ENCODE data around the gene HBM.
"Not testable (repeated sequence)": the region's sequence is repeated elsewhere in the genome, so short reads cannot be mapped to it uniquely, and the experiment has no call there.

The HBM gene

DNA sequence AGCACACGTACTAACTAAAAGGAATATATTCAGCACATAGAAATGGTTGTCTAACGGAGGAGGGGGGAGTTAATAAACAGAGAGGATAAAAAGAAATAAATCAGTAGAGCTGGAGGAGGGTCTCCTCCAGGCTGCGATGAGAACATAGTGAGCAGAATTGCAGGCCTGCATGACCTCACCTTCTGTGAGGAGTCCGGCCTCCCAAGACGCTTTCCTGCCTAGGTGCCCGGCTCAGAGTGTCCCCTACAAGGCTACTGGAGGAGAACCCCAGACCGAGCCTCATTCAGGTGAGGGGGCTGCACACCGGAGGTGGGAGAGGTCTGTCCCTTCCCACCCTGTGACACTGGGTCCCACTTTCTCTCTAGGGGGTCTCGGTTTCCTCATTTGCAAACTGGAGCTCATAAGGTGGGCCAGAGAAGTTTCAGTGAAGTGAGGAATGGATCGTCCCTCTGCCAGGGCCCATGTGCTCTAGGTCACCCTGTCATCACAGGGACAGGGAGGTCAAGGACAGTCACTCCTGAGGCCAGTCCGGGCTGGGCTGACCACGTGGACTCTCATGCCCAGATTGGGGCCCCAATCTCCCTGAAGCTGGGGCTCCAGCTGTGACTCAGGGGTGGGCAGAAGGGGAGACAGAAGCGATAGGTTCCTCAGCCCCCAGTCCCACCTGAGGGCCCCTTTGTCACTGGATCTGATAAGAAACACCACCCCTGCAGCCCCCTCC, 3.3 kb upstream of the HBM start:
- no peak overlapping the region for H3K4me2 ChIP-seq (ENCODE audit: insufficient read depth, low read length)
- TF ChIP-seq, protein P1, sequence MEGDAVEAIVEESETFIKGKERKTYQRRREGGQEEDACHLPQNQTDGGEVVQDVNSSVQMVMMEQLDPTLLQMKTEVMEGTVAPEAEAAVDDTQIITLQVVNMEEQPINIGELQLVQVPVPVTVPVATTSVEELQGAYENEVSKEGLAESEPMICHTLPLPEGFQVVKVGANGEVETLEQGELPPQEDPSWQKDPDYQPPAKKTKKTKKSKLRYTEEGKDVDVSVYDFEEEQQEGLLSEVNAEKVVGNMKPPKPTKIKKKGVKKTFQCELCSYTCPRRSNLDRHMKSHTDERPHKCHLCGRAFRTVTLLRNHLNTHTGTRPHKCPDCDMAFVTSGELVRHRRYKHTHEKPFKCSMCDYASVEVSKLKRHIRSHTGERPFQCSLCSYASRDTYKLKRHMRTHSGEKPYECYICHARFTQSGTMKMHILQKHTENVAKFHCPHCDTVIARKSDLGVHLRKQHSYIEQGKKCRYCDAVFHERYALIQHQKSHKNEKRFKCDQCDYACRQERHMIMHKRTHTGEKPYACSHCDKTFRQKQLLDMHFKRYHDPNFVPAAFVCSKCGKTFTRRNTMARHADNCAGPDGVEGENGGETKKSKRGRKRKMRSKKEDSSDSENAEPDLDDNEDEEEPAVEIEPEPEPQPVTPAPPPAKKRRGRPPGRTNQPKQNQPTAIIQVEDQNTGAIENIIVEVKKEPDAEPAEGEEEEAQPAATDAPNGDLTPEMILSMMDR (IDR thresholded peaks at IDR 0.05; ENCODE audit: borderline replicate concordance, extremely low read depth, low read length, poor library complexity, severe bottlenecking), result no peak
- TF ChIP-seq EZH2 (IDR thresholded peaks at IDR 0.05; ENCODE audit: borderline replicate concordance, low read depth, low read length, severe bottlenecking), result no peak
- H3K36me3 ChIP-seq (ENCODE audit: insufficient read depth, low read length), result no peaks in the 10 kb centered on the region
- H4K20me1 ChIP-seq (ENCODE audit: insufficient read depth, low read length), result no peaks in the 10 kb centered on the region
- H3K9ac ChIP-seq (ENCODE audit: low read depth, low read length), result no peak overlapping the region
- no peak overlapping the region for H2AFZ ChIP-seq (ENCODE audit: low read depth, low read length)
- no peaks in the 10 kb centered on the region for H3K79me2 ChIP-seq (ENCODE audit: insufficient read depth, low read length)
- ATAC-seq (ENCODE audit: insufficient read depth, low read depth), result no peak
- H3K9me3 ChIP-seq (ENCODE audit: insufficient read depth, low read length, severe bottlenecking), result no peaks in the 10 kb centered on the region
- no peaks in the 10 kb centered on the region for H3K4me1 ChIP-seq (ENCODE audit: insufficient read depth, low read length)
- no peaks in the 10 kb centered on the region for H3K27me3 ChIP-seq (ENCODE audit: insufficient read depth, low read length, poor library complexity)
- no peak for DNase-seq
- H3K4me3 ChIP-seq (ENCODE audit: low read depth in 1 of 2, low read length in 2 of 2), result no peak overlapping the region
- no peak overlapping the region for H3K27ac ChIP-seq (ENCODE audit: low read length)

DNA sequence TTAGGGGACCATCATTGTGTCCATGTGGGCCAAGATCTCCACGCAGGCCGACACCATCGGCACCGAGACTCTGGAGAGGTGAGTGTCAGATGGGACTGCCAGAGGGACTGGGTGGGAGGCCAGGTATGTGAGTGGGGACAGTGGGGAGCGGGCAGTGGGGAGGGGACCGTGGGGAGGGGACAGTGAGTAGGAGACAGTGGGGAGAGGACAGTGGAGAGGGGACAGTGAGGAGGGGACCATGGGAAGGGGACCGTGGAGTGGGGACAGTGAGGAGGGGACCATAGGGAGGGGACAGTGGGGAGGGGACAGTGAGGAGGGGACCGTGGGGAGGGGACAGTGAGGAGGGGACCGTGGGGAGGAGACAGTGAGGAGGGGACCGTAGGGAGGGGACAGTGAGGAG, 2.6 kb upstream of the HBM start:
- H3K4me2 ChIP-seq (ENCODE audit: insufficient read depth, low read length); H3K36me3 ChIP-seq (ENCODE audit: insufficient read depth, low read length); DNase-seq; H4K20me1 ChIP-seq (ENCODE audit: insufficient read depth, low read length); H3K27me3 ChIP-seq (ENCODE audit: insufficient read depth, low read length, poor library complexity); H3K27ac ChIP-seq (ENCODE audit: low read length); H3K9ac ChIP-seq (ENCODE audit: low read depth, low read length); H3K4me1 ChIP-seq (ENCODE audit: insufficient read depth, low read length); H3K4me3 ChIP-seq (ENCODE audit: low read depth in 1 of 2, low read length in 2 of 2); H2AFZ ChIP-seq (ENCODE audit: low read depth, low read length); H3K79me2 ChIP-seq (ENCODE audit: insufficient read depth, low read length); ATAC-seq (ENCODE audit: insufficient read depth, low read depth); H3K9me3 ChIP-seq (ENCODE audit: insufficient read depth, low read length, severe bottlenecking): not testable (repeated sequence)

DNA sequence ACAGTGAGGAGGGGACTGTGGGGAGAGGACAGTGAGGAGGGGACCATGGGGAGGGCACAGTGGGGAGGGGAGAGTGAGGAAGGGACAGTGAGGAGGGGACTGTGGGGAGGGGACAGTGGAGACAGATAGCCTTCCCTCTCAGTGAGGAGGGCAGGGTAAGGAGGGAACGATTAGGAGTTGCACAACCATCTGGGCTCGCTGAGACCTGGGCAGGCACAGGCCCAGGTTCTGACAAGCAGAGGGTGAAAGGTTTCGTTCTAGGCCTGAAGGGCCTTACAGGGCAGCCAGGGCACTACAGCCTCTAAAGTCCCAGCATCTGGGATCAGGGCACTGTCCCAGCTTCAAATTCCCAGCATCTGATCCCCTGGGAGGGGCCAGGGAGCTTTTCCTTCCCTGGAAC, 2.1 kb upstream of the HBM start:
- H3K4me3 ChIP-seq (ENCODE audit: low read depth in 1 of 2, low read length in 2 of 2); ATAC-seq (ENCODE audit: insufficient read depth, low read depth); H3K27me3 ChIP-seq (ENCODE audit: insufficient read depth, low read length, poor library complexity); H3K9ac ChIP-seq (ENCODE audit: low read depth, low read length); DNase-seq; H2AFZ ChIP-seq (ENCODE audit: low read depth, low read length); H3K27ac ChIP-seq (ENCODE audit: low read length); H3K36me3 ChIP-seq (ENCODE audit: insufficient read depth, low read length); H4K20me1 ChIP-seq (ENCODE audit: insufficient read depth, low read length); H3K4me2 ChIP-seq (ENCODE audit: insufficient read depth, low read length); H3K9me3 ChIP-seq (ENCODE audit: insufficient read depth, low read length, severe bottlenecking); H3K4me1 ChIP-seq (ENCODE audit: insufficient read depth, low read length); H3K79me2 ChIP-seq (ENCODE audit: insufficient read depth, low read length): not testable (repeated sequence)

DNA sequence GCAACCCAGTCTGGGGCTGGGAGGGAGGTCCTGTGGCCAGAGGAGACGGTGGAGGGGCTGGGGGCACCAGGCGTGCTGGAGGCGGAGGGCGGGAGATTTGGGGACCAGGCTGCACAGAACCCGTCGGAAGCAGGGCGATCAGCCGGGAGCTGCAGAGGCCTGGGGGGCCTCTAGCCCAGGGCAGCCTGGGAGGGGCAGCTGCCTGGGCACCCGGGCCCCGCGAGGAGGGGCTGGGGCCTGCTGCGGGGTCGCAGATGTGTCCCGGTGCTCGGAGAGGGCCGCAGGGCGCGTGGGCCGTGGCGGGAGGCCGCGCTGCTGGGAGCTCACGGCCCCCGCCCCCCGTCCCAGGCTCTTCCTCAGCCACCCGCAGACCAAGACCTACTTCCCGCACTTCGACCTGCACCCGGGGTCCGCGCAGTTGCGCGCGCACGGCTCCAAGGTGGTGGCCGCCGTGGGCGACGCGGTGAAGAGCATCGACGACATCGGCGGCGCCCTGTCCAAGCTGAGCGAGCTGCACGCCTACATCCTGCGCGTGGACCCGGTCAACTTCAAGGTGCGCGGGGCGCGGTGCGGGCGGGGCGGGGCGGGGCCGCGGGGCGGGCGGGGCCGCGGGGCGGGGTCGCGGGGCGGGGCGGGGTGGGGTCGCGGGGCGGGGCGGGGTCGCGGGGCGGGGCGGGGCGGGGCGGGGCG, 1.5 kb upstream of the HBM start:
- DNase-seq; H3K27me3 ChIP-seq (ENCODE audit: insufficient read depth, low read length, poor library complexity); H3K9me3 ChIP-seq (ENCODE audit: insufficient read depth, low read length, severe bottlenecking); H3K9ac ChIP-seq (ENCODE audit: low read depth, low read length); H3K27ac ChIP-seq (ENCODE audit: low read length); H2AFZ ChIP-seq (ENCODE audit: low read depth, low read length); ATAC-seq (ENCODE audit: insufficient read depth, low read depth); H3K4me3 ChIP-seq (ENCODE audit: low read depth in 1 of 2, low read length in 2 of 2); H3K36me3 ChIP-seq (ENCODE audit: insufficient read depth, low read length); H3K4me2 ChIP-seq (ENCODE audit: insufficient read depth, low read length); H4K20me1 ChIP-seq (ENCODE audit: insufficient read depth, low read length); H3K4me1 ChIP-seq (ENCODE audit: insufficient read depth, low read length); H3K79me2 ChIP-seq (ENCODE audit: insufficient read depth, low read length): not testable (repeated sequence)
